Amniotic epithelial cell (primary cell): ENCODE data around the gene NKX2-4.
"Not testable (repeated sequence)": the region's sequence is repeated elsewhere in the genome, so short reads cannot be mapped to it uniquely, and the experiment has no call there.

ENCODE experiments used
- DNase-seq: peaks from one replicate; pipeline ENCODE4 v3.0.0-alpha.2; 2010; ENCODE audit warnings: low read depth

The NKX2-4 gene

DNA sequence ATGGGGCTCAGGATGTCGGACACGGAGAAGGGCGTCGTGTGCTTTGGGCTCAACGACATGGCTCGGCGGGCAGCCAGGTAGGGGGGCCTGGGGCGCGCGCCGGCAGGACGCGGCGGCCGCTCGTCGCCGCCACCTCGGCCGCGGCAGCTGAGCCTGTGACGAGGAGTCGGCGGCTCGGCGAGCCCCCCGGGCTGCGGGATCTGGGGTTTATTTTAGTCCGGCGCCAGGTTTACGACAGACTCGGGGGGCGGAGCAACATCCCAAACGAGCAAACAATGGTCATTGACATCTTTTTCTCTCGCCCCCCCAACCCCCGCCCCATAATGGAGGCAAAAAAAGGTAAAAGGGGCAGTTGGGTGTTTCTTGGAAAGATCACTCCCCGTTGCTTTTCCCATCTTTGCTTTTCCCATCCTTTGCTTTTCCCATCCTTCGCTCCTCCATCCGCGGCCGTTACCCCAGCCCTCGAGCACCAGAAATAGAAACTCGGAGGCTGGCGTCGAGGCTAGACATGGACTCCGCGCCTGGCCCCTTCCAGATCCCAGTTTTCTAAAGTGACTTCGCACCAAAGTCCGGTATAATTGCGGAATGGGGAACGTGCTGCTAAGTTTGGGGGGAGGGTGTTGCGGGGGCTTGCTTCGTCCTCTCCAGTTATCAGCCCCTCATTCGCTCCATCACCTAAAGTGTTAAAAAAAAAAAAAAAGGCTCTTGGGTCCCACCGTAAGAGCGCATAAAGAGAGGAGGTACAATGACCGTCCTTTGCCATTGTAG, at the start of gene NKX2-4:
NKX2-4 (minus strand) TSS at position 186 of the 768 bp plus-strand sequence; CDS start at position 59, 127 bp downstream.
- no peak for DNase-seq

DNA sequence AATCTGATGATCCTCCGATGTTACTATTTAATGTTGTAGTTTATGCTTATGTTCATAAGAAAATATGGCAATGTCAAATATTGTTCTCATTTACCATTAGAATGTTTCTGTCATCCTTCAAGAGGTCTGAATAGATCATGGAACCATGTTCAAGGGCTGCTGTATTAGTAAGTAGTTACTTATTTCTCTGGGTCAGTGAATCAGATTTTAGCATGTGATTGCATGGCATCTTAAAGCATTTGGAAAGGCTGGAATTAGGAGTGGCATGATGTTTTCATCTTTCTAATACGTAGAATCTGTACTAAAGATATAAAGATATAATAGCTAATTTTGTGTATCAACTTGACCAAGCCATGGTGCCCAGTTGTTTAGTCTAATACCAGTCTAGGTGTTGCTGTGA, 40.5 kb upstream of the NKX2-4 start:
- no peak for DNase-seq

DNA sequence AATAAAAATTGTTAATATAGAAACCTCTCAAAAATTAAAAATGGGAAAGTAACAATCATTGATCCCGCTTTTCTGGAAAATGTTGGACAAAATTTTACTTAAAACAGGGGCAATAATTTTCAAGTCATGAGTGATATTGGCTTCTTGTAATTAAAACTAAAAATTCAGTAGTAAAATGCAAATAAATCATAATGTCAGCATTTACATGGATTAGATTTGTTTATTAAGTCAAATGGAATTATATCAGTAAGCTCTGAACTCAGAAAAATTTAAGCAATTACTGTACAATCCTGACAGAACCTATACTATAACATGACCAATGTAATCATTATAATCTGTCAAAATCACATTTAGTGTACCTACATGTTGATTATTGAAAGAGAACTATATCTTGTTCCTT, 39.9 kb upstream of the NKX2-4 start:
- DNase-seq, result no peak

DNA sequence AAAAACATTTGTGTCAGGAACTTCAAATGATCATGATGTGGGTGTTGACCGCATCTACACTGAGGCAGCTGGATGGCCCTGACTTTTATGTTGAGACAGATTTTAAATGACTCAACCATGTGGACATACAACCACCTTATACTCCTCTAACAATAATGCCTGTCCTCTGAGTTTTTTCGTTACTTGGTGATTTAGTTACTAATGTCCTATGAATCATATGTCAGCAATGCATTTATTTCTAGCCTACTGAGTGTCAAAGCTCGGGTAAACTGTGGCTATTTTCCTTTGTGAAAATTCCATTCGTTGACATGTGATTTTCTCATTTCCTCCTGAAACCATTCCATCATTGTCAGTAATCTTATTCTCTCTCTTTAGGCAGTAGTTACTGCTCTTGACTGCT, 38.9 kb upstream of the NKX2-4 start:
- DNase-seq, result peak; percentile 29

DNA sequence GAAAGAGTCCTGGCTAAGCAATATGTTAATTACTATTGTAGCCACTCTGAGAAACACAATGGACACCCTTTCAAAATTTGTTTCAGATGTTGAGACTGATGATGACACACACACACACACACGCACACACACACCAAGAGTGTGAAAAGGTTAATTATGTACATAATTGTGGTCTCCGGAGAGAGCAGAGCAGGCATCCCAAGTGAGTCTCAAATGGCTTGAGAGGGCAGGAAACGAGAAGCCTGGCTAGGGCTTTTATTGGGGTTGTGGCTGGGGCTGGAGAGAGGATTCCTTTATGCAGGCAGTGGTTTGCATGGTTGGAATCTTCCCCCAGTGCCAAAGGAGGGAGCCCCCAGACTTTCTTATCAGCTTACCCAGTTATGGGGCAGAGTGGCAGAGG, 38.2 kb upstream of the NKX2-4 start:
- DNase-seq, result no peak

DNA sequence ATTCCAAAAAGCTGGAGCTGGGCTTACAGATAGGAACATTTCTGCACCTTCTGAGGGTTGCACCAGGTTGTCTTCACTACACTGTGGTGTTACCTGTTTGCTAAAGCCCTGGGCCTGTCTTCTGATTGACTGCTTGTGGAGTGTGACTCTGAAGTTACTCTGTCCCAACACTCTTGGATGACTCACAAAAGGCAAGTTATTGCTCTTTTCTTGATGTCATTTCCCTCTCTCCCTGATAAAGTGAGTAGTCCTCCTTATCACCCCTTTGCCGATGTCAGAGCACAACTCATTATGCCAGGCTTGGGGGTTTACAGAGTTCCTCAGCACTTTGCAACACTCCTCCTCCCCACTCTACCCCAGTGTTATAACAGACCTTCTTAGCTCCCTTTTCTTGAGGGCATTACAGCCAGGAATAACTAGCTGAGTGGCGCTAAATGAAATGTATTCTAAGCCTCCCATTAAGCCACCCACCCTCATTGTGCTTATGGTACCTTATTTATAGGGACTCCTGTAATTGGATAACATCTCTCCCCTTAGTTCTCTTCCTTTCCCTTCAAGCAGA, 36.1 kb upstream of the NKX2-4 start:
- peak; percentile 27 for DNase-seq

DNA sequence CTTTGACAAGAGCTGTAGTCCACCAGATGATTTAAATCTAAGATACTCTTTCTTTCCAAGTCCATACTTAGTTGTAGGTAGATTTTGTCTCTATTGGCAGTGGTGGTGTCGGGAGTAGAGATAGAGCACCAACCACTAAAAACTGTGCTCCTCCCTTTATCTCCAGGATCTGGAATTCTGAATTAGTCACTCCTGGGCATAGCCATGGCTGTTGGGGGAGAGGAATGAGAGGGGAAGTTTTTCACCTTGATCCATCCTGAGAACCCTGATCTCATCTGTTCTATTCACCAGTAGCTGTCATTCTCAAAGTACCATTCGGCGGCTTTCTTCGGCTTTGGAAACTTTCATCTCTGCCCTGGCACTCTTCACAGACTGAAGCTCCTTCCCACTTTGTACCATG, 35.6 kb upstream of the NKX2-4 start:
- no peak for DNase-seq

DNA sequence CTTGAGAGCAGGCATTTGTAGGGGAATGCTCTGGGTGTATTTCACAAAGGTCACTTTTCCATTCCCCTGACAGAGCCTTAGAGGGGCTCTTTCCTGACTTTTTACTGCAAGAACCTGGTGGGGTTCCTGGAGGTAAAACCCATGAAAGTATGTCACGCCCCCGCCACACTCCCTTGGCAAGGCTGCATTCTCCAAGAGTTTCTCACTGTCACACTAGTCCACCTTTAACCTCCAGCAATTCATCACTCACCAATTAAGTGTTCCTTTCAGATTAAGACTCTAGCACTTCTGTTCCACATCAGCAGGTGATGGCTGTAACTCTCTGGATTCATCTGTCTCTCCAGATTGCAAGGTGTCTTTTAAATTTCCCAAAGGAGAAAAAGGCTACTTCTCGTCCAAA, 32.7 kb upstream of the NKX2-4 start:
- no peak for DNase-seq

DNA sequence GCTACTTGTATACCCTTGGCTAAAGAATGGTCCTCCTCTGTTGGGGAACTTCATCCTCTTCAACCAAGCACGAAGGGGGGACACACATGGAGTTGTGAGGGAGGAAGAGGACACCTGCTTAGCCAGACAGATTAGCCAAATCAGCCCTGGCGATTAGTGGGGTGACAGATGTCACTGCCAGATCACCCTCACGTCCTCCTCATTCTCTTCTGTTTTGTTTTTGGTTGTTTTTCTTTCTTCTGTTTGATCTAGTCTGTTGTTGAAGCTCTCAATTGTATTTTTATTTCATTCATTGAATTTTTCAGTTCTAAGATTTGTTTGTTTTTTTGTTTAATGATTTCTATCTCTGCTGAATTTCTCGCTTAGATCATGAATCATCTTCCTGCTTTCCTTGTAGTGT, 27.5 kb upstream of the NKX2-4 start:
- DNase-seq, result no peak

DNA sequence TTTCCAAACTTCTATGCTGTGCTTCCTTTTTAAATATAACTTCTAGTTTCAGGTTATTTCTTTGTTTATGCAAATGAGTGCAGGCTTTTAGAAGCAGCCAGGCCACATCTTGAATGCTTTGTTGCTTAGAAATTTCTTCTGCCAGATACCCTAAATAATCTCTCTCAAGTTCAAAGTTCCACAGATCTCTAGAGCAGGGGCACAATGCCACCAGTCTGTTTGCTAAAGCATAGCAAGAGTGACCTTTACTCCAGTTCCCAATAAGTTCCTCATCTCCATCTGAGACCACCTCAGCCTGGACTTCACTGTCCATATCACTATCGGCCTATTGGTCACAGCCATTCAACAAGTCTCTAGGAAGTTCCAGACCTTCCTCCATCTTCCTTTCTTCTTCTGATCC, 26.4 kb upstream of the NKX2-4 start:
- DNase-seq, result not testable (repeated sequence)

DNA sequence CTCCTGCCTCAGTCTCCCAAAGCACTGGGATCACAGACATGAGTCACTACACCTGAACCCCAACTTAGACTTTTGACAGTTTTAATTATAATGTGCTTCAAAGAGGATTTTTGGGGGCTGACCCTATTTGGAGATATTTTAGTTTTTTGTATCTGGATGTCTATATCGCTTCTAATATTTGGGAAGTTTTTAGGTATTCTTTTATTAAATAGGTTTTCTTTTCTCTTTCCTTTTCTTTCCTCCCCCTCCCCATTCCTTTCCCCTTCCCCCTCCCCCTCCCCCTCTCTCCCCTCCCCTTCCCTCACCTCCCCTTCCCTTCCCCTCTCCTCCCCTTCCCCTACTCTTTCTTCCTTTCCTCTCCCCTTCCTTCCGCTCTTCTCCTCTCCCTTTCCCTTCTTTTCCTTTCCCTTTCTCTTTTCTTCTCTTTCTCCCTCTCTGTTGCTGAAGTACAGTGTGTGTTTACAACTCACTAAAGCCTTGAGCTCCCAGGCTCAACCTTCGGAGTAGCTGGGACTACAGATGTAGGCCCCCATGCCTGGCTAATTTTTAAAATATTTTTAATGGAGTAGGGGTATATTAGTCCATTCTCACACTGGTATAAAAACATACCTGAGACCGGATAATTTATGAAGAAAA, 24.4 kb upstream of the NKX2-4 start:
- no peak for DNase-seq

DNA sequence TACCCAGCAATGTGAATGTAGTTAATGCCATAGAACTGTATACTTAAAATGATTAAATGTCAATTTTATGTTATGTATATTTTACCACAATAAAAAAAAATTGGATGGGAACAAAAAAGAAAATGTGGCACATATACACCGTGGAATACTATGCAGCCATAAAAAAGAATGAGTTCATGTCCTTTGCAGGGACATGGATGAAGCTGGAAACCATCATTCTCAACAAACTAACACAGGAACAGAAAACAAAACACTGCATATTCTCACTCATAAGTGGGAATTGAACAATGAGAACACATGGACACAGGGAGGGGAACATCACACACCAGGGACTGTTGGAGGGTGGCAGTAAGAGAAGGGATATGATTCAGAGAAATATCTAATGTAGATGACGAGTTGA, 21.8 kb upstream of the NKX2-4 start:
- DNase-seq, result not testable (repeated sequence)

DNA sequence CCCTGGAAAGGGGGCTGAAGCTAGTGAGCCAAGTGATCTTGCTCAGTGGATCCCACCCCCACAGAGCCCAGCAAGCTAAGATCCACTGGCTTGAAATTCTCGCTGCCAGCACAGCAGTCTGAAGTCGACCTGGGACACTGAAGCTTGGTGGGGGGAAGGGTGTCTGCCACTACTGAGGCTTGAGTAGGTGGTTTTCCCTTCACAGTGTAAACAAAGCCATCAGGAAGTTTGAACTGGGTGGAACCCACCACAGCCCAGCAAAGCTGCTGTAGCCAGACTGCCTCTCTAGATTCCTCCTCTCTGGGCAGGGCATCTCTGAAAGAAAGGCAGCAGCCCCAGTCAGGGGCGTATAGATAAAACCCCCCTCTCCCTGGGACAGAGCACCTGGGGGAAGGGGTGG, 16.7 kb upstream of the NKX2-4 start:
- not testable (repeated sequence) for DNase-seq

DNA sequence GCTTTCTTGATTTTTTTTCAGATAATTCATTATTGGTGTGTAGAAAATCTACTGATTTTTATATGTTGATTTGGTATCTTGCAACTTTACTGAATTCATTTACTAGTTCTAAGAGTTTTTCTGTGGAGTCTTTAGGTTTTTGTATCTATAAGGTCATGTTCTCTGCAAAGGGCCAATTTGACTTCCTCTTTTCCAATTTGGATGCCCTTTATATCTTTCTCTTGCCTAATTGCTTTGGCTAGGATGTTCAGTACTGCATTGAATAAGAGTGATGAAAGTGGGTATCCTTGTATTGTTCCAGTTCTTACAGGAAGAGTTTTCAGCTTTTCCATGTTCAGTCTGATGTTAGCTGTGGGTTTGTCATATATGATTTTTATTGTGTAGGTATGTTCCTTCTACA, 14.4 kb upstream of the NKX2-4 start:
- DNase-seq, result no peak

DNA sequence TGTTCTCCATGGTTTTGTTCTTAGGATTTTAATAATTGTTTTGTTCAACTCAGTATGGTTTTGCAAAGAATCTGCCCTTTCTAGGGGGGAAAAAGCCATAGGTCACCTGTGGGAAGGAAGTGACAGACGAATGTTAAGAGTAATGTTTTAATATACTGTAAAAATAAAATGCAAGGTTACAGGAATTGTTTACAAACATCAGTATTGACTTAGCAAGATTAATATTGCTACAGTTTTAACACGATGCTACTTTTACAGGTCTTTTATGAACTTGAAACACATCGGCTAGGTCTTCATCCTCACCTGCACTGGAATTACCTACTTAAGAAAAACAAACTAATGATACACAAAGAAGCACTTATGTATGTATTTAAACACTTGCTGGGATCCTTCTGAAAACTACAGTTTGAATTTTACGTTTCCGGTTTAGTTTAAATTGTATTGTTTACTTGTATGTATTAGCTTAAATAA, 1.7 kb upstream of the NKX2-4 start:
- no peak for DNase-seq

DNA sequence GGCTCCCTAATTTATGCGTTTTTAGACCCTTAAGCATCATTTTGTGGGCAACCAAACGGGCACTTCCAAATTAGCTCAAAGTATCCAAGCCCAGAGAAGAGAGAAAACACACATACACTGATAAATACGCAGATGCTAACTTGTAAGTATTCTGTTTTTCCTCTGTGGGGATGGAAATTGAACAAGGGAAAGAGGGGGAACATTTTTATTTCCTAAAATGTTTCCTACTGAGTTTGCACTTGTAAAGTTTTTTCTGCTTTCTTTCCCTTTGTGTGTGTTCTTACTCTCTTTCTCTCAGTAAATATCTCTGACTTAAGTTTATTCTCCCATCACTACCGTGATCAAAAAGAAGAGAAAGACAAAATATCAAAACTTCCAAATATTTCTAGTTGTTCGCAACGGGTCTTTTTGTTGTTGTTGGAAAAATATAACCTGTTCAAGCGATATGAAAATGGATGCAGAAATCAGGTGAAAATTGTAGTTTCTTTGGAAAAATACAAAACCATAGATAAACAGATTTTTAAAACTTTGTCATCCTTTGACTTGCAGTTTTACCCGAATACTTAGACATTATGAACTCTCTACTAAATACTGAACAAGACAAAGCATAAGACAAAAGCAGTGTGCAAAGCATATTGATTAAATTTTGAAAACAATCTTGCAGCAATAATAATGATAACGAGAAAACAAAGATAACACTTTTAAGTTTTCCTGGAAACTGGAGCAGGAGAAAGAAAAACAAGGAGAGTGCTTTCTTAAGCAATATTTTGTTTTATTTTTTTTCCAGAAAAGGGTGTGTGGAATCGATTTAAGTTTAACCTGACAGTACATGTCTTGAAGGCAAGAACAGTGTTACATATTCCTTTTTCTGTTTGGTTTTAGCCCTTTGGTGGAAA, 1.0 kb upstream of the NKX2-4 start:
- DNase-seq, result no peak

DNA sequence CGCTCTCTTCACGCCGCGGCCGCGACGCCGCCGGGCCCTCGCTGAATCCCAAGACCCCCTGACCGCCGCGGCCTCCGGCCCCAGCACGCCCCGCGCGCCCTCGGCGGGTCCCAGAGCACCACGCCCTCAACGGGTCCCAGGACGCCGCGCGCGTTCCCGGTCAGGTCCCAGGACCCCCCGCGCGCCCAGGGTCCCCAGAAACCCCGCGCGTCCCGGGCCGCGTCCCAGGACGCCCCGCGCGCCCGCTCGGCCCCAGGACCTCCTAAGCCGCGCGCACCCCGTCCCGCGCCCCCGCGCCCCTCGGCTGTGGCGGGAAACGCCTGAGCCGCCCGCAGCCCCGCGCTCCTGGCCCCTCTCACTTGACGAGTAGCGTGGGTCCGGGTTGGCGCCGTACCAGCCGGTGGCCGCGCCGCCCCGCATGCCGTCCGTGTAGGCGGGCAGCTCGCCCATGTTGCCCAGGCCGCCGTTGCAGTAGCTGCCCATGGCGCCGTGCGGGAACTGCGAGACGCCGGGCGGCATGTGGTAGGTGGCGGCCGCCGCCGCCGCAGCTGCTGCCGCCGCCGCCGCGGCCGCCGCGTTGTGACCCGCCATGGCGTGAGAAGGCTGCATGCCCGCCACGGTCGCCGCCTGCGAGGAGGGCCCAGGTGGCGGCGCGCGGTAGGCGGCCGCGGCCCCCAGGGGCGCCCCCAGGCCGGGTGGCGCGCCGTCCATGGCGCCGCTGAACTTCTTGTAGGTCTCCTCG, 556 bp downstream of the NKX2-4 start:
- DNase-seq, result no peak

DNA sequence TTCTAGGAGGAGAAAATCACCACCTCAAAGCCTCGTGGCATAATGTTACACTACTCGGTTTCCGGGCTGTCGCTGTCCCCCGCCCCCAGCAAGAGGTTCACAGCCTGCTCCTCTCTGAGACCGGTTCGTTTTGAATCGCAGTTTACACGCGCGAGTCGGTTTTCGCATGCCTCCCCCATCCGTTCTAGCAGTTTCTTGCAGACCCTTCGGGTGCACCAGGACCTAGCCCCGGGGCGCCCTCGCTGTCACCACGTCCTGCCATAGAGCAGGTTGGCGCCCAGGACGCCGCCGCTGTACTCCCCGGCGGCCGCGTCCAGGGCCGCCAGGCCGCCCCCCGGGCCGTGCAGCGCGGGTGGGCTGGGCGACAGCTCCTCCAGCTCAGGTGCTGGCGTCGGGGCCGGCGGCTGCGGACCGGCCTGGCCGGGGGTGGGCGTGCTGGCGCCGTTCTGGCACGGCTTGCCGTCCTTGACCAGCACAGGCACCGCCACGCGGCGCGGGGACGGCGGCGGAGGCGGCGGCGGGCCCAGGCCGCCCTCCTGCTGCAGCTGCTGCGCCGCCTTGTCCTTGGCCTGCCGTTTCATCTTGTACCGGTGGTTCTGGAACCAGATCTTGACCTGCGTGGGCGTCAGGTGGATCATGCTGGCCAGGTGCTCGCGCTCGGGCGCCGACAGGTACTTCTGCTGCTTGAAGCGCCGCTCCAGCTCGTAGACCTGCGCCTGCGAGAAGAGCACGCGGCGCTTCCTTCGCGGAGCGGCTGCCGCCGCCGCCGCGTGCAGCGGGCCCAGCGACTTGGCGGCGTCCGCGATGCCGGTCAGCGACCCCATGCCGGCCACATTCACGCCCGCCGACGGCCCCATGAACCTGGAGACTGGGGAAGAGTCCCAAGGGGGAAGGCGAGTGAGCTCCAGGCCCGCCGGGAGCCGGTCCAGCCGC, 1.4 kb downstream of the NKX2-4 start:
- DNase-seq, result no peak

DNA sequence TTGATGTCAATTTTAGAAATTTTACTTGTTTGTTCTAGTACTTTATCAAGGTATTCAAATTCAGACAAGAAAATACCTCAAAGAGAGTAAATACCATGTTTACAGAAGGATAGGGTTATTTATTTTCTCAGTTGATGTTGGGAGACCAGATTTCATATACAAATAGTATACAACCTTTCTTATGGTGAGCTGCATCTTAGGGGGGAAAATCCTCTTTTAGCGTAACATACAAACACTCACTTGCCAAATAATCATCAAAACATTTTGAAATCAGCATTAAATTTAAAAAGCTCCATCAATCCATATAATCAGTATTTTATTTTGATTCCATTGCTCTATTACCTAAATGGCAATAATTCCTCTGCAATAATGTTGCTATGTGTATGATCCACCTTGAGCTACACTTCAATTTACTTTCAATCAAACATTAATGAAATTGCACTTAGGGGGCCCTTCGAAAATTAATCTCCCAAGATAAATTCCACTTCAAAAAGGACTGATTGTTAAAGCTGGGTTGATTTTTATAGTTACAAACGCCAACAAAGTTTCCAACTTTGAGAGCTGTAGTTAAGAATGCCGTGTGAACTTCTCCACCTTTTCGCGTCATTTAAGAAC, 2.2 kb downstream of the NKX2-4 start:
- DNase-seq, result no peak

DNA sequence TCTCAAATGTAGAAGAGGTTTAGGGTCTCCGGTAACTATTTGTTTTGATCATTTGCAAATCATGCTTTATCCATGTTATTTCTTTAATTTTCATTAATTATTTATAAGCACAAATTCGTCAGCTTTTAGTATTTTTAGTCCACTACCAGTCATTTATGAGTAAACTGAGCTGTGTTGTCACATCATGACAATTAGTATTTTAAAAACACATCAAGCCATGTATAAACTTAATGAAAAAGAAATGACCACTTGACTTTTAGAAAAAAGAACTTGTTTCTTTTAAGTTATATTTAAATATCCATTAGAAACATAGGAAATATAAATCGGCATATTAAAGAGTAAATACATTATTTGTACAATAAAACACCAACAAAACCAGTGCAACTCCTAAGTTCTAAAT, 2.8 kb downstream of the NKX2-4 start:
- DNase-seq, result no peak
